NCI-H2196 (cell line): ENCODE data around the gene NHSL2.
"Not testable (repeated sequence)": the region's sequence is repeated elsewhere in the genome, so short reads cannot be mapped to it uniquely, and the experiment has no call there.

Experiments
- DNase-seq: peaks from one replicate; lab custom pipeline; 2025; ENCODE audit not compliant: unreplicated experiment; lab: John Stamatoyannopoulos, UW

The NHSL2 gene

DNA sequence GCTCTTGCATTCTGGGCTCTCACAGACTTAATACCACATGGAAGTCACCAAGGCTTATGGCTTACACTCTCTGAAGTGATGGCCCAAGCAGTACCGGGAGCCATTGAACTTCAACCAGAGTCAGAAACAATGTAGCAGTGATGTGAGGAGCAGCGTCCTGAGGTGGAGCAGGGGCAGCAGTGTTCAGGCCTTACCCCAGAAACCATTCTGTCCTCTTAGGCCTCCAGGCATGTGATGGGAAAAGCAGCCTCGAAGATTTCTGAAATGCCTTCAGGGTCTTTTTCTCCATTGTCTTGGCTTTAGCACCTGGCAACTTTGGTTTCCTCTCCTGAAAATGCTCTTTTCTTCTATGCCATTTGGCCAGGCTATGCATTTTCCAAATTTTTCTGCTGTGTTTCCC, 248.1 kb downstream of the NHSL2 start:
- no peak for DNase-seq

DNA sequence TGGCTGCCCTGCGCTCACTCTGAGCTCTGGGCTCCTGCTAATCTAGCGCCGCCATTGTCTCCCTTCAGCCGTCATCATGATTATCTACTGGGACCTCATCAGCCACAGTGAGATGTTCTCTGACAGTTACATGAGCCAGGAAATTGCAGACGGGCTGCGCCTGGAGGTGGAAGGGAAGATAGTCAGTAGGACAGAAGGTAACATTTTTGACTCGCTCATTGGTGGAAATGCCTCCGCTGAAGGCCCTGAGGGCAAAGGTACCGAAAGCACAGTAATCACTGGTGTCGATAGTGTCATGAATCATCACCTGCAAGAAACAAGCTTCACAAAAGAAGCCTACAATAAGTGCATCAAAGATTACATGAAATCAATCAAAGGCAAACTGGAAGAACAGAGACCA, 249.1 kb downstream of the NHSL2 start:
- no peak for DNase-seq

DNA sequence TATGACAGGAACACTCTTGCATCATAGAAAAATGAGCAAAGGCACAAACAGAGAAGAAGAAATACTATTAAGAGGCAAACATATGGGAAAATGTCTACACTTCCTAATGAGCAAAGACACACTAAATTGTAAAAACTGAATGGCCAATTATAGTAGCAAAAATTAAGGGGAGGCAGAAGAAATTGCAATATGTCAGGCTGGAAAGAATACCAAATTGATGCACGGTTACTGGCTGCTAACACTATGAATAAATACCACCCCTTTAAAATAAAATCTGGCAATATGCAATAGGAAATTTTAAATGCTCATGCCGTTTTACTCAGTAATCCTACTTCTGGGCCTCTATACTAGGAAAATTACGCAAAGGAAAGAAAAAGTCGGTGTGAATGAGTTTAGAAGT, 254.9 kb downstream of the NHSL2 start:
- no peak for DNase-seq

DNA sequence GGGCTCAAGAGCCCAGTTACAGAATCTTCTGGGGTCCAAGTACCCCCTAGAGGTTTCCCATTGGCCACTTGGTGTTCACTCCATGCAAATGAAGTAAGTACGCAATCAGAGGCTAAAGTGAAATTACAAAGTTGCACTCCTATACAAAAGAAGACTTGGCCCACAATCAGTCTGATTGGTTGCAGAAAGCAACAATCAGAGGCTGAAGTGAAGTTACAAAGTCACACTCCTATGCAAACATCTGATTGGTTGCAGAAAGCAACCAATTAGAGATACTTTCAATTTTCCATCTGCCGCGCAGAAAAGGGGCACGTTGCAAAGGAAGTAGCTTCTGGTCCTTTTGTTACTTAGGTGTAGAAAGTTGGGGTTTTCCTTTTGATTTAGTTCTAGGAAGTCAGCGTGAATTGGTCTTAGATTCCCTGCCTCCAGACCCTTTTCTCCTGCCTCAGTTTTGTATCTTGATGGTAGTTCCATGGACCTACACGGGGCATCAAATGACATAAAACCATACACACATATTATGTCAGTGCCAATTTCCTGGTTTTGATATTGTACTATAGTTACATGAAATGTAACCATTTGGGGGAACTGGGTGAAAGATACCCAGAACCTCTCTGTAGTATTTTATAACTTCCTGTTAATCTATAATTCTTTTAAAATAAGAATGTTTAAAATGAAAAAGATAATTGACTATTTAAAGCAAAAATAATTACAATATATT, 258.5 kb downstream of the NHSL2 start:
- DNase-seq, result no peak

DNA sequence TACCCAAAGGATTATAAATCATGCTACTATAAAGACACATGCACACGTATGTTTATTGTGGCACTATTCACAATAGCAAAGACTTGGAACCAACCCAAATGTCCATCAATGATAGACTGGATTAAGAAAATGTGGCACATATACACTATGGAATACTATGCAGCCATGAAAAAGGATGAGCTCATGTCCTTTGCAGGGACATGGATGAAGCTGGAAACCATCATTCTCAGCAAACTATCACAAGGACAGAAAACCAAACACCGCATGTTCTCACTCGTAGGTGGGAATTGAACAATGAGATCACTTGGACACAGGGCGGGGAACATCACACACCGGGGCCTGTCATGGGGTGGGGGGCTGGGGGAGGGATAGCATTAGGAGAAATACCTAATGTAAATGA, 265.6 kb downstream of the NHSL2 start:
- not testable (repeated sequence) for DNase-seq

DNA sequence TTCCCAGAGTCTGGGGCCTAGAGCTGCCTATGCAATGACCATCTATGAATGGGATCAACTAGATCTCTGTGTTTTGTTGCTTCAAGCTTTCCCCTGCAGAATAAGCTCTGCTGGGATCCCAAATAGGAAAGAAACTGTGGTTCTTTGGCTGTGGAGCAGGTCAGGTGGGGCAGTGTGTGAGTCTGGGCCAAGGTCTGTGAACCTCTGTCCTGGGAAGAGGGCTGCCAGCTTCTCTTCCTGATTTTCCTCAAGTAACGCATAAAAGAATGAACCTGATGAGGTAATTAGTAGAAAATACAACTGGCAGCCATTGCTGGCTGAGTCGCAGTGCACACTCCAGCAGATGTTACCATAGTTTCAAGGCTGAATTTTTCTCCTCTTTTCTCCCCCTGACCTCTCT, 266.3 kb downstream of the NHSL2 start:
- no peak for DNase-seq

DNA sequence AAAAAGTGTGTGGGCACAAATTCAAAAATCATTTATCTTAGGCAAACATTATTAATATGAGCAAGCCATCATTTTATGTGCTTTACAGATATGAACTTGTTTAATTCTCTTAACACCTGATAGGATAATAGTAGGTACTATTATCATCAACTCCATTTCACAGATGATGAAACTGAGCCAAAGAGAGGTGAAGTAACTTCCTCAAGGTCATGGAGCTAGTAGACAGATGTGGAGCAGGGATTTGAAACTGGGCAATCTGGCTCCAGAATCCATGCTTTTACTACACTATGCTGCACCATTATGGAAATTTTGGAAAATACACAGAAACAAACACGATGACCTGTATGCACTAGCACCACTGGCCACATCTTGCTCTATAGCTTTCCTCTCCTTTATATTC, 269.9 kb downstream of the NHSL2 start:
- no peak for DNase-seq

DNA sequence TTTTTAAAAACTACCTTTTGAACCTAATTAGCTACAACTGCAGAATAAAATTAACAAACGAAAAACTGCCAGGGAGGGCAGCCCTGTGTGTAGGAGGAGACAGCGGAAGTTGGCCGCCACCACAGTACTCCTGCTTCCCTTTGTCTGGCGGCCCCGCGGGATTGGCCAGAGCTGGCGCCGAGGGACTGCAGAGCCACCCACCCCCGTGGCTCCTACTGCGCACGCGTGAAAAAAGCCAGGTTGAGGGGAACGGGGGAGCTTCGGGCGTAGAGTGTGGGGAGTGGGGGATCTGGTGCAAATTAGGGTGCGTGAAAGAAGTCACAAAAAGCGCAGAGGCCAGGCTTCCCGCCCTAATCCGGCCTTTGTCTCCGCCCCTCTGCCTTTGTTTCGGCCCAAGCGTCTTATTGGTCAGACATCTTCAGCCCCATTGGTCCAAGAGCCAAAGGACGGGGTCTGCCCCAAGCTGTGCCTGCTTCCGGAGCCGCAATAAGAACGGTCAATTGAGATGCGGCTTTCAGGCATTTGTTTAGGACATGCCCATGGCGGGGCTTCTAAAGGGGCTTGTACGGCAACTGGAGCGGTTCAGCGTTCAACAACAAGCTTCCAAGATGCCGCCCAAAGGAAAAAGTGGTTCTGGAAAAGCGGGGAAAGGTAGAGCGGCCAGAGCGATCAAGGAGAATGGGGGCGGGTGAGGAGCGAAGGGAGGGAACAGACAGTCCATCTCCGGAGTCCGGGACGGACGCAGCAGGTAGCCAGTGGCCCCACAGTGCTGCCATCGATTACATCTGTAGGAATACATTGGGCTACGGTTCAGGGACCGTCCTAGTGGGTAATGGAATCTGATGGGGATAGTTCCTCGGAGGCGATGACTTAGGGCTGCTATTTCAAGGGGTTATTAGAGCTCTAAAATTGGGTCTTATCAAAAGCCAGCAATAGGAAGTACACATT, 270.8 kb downstream of the NHSL2 start, which contains the start of gene PIN4:
PIN4 (plus strand) TSS at position 580 of the 948 bp plus-strand sequence; CDS start at position 609, 29 bp downstream.
- DNase-seq, result peak; percentile 89

DNA sequence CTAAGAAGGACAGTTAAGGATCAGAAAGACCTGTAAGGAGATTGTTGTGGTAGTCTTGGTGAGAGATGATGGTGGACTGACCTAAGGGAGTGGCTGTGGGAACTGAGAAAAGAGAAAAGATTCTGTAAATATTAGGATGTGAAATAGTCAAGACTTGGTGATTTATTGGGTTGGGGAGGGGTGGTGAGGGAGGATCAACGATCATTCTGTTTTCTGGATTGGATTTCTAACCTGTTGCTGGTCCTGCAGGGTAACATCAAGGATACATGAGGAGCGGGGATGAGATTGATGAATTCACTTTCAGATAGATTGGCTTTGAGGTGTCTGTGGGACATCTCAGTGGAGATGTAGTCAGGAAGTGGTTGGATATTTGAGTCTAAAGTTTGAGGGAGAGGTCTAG, 272.3 kb downstream of the NHSL2 start:
- no peak for DNase-seq

DNA sequence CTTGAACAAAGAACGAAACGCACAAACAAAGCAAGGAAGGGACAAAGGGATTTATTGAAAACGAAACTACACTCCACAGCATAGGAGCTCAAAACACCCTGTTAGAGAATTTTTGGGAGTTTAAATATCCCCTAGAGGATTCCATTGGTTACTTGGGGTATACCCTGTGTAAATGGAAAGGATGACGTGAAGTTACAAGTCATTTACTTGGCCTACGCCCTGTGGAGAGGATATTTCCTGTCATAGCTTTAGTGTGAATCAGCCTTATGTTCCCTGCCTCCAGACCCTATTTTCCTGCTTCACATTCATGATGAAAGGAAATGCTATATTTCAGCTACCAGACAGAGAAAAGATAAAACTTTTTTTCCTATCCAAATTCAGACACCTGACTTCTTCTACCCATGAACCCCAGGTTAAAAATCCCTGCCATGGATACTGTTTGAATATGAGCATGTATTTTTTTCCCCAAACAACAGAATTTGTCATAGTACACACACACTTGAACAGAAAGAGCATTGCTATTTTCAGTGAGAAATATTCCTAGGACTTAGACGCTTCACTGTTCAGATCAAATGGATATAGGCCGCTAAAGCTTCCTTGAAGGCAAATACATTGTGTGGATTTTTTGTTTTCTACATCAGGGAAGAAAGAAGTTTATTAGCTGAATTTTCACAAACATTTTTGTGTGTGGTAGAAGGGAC, 291.3 kb downstream of the NHSL2 start:
- DNase-seq, result no peak
